ENCODE data around the gene CNGA3. TPM values are rescaled to one million over a fixed set of nuclear protein-coding genes. Genes with fewer than 3 reads are reported as not detected.

Gene CNGA3
- total RNA-seq, 2 donors from 2014 or later, result 1.1 TPM; not detected in 1

DNA sequence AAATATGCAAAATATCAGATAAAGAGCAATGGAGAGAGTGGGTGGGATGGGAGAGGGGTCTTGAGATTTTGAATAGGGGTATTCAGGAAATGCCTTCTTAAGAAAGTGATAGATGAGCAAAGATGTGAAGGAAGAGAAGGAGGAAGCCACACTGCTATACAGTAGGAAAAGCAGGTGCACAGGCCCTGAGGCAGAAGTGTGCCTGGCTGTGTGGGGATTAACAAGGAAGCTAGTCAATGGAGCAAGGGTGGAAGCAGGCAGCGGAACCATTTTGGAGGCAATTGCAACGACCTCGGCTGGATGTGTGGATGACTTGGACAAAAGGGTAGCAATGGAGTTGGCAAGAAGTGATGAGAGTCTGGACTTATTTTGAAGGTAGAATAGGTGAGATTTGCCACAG is 11.0 kb upstream of the CNGA3 start:
- no peak for TF ChIP-seq POLR2AphosphoS5 (IDR thresholded peaks at IDR 0.05)
- TF ChIP-seq, protein P1, sequence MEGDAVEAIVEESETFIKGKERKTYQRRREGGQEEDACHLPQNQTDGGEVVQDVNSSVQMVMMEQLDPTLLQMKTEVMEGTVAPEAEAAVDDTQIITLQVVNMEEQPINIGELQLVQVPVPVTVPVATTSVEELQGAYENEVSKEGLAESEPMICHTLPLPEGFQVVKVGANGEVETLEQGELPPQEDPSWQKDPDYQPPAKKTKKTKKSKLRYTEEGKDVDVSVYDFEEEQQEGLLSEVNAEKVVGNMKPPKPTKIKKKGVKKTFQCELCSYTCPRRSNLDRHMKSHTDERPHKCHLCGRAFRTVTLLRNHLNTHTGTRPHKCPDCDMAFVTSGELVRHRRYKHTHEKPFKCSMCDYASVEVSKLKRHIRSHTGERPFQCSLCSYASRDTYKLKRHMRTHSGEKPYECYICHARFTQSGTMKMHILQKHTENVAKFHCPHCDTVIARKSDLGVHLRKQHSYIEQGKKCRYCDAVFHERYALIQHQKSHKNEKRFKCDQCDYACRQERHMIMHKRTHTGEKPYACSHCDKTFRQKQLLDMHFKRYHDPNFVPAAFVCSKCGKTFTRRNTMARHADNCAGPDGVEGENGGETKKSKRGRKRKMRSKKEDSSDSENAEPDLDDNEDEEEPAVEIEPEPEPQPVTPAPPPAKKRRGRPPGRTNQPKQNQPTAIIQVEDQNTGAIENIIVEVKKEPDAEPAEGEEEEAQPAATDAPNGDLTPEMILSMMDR (IDR thresholded peaks at IDR 0.05), result no peak
- TF ChIP-seq POLR2A (IDR thresholded peaks at IDR 0.05), result no peak
- Histone ChIP-seq H3K9me3 (no peaks in the 10 kb centered on the region), H3K4me1 (replicated peaks) (no peaks in the 10 kb centered on the region), H3K27ac (no peak overlapping the region), H3K36me3 (no peaks in the 10 kb centered on the region), H3K4me3 (no peak overlapping the region), H3K27me3 (replicated peaks; ENCODE audit: insufficient read depth) (no peaks in the 10 kb centered on the region)
- DNase-seq (ENCODE audit: low spot score), result no peak
- intact Hi-C loops (cut with DNase I), result no loop called here
- WGBS, result 88% methylated on average over 3 of the region's 3 CpGs

DNA sequence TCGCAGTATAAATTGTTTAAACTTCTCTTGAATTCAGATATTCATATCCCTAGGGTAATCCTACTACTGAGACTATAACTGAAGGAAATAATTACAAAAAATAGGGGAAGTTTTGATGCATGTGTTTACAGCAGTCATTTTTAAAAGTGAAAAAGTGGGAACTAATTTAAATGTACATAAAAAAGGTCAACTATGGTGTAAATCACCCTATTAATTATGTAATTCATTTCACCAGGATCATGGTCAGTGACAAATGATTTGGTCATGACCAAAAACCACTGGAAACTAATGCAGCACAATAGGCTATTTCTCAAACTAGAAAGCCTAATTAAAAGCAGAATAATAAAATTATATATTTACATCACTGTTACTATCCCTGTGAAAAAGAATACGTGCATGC is 5.0 kb upstream of the CNGA3 start:
- intact Hi-C loops (cut with DNase I), result no loop called here
- Histone ChIP-seq H3K9me3 (no peaks in the 10 kb centered on the region), H3K27ac (no peak overlapping the region), H3K4me3 (no peak overlapping the region), H3K27me3 (replicated peaks; ENCODE audit: insufficient read depth) (no peaks in the 10 kb centered on the region), H3K4me1 (replicated peaks) (no peaks in the 10 kb centered on the region), H3K36me3 (no peaks in the 10 kb centered on the region)
- TF ChIP-seq POLR2A (IDR thresholded peaks at IDR 0.05), result no peak
- TF ChIP-seq POLR2AphosphoS5 (IDR thresholded peaks at IDR 0.05), result no peak
- TF ChIP-seq, protein P1 (IDR thresholded peaks at IDR 0.05), result no peak
- 87% methylated on average over 2 of the region's 2 CpGs for WGBS
- DNase-seq (ENCODE audit: low spot score), result no peak

DNA sequence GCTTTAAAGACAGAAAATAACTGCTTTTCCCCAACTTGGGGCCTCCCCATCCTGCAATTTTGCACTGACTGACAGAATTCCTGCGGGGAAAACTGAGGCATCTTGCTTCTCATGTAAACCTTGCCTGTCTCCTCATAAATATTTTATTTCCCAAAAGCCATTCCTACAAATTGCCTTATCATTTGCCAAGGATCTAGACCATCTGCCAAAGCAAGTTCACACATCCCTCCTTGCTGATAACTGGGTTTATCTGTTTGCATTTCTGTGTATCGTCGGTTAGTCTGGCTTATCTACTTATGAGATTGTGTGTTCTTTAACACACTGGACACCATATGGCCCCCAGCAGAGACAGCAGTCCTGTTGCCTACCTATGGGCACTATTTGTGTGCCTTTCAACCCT is 3.0 kb upstream of the CNGA3 start:
- H3K27me3 ChIP-seq (replicated peaks; ENCODE audit: insufficient read depth), result peaks cover 19% of the 10 kb centered on the region

DNA sequence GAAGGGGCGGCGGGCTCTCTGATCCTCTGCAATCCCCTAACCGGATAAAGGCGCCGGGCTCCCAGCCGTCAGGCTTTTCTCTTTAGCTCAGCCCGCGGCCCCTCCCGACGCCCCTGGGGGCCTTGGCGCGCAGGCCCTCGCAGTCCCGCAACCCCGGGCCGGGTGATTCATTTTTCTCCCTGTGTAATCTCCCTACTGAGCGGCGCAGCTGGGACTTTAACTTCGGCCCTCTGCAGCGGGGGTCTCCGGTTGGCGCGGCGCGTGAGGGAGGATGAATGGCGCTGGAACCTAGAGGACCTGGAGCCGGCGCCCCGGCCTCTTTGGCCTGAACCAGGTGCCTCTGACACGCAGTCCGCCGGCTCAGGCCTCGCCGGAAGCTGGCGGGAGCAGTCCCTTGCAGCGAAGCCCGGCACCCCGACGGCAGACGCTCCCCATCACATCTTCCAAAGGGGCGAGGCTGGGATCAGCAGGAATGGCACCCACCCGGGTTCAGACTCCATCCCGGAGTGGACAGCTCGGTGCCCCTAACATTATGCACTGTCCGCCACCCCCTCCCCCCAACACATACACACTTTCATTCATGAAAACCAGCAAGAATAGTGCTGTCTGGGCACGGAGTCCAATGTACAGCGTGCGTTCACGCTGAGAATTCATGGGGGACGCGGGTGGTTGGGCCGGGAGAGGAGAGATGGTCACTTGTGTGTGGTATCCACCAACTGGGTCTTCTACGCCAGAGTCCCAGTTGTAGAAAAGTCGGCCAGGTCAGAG is 1.2 kb downstream of the CNGA3 start:
- H3K27me3 ChIP-seq (replicated peaks; ENCODE audit: insufficient read depth), result peaks cover 20% of the 10 kb centered on the region

More for the DNA sequence above, 3.0 kb upstream of the CNGA3 start:
- DNase-seq (ENCODE audit: low spot score), result no peak
- no peaks in the 10 kb centered on the region for H3K36me3 ChIP-seq
- no peaks in the 10 kb centered on the region for H3K4me1 ChIP-seq (replicated peaks)
- intact Hi-C loops (cut with DNase I), result no loop called here
- no peak overlapping the region for H3K27ac ChIP-seq
- no peaks in the 10 kb centered on the region for H3K9me3 ChIP-seq
- 30% methylated on average over 3 of the region's 3 CpGs for WGBS
- no peak for TF ChIP-seq POLR2AphosphoS5 (IDR thresholded peaks at IDR 0.05)
- no peak for TF ChIP-seq POLR2A (IDR thresholded peaks at IDR 0.05)
- TF ChIP-seq, protein P1 (IDR thresholded peaks at IDR 0.05), result no peak
- H3K4me3 ChIP-seq, result no peak overlapping the region

More for the DNA sequence above, 1.2 kb downstream of the CNGA3 start:
- DNase-seq (ENCODE audit: low spot score), result no peak
- TF ChIP-seq, protein P1 (IDR thresholded peaks at IDR 0.05), result no peak
- TF ChIP-seq POLR2A (IDR thresholded peaks at IDR 0.05) (no peak), POLR2AphosphoS5 (IDR thresholded peaks at IDR 0.05) (no peak)
- no peak overlapping the region for H3K4me3 ChIP-seq
- no peak overlapping the region for H3K27ac ChIP-seq
- H3K36me3 ChIP-seq, result no peaks in the 10 kb centered on the region
- H3K9me3 ChIP-seq, result no peaks in the 10 kb centered on the region
- WGBS, result 5% methylated on average over 54 of the region's 54 CpGs
- intact Hi-C loops (cut with DNase I), result no loop called here
- no peaks in the 10 kb centered on the region for H3K4me1 ChIP-seq (replicated peaks)

All from prostate gland (tissue), 2 donors.